Heart left ventricle (tissue), 13 donors: ENCODE data around the gene MASTL.

Experiments used
- POLR2A ChIP-seq, 2 donors: fragments of 450-650 bp; IDR thresholded peaks; one replicate each; pipeline ENCODE4 v1.6.1; 2017; ENCODE audit warnings: antibody characterized with exemption in 2 of 2, mild to moderate bottlenecking in 2 of 2, moderate library complexity in 2 of 2
- TF ChIP-seq, protein P1 (sequence below), 12 donors: fragments of 200-600 bp; sonication (generic) in 4 of 12; IDR thresholded peaks; one replicate each; pipeline versions ENCODE4 v1.5.0 to v1.8.0; 2018 to 2022; ENCODE audit warnings: antibody characterized with exemption in 12 of 12, mild to moderate bottlenecking in 5 of 12
- donor health status: ischemic (EF 13 %, LVEDD 7.1; RV severe dilation, severe dysfunction).
- donor health status: DM: no; HTN: yes; CAD: no.
- donor health status: DM: no; HTN: no; CAD: no.
- donor health status: ischemic (EF 25% LVEDD 6.9; RV normal size, moderate dysfunction).
- donor health status: ischemic (EF 25% LVEDD 5.7; RV mildly dilated, moderate dysfunction).
- donor health status: ischemic (EF 35%, LVEDD 5.7; RV mildly dilated, moderate dysfunction).
- donor health status: nonischemic (EF 11% LVEDD 7.7; RV severe dilation, severe dysfunction).
- donor health status: DM: yes; HTN: yes; CAD: no.
- donor health status: PGD.
- donor health status: ischemic (EF 29% LVEDD 5.4; RV normal size, mild dysfunction).
- donor health status: nonischemic (EF 23%, LVEDD 6.1; RV moderate dilation, normal function).

DNA sequence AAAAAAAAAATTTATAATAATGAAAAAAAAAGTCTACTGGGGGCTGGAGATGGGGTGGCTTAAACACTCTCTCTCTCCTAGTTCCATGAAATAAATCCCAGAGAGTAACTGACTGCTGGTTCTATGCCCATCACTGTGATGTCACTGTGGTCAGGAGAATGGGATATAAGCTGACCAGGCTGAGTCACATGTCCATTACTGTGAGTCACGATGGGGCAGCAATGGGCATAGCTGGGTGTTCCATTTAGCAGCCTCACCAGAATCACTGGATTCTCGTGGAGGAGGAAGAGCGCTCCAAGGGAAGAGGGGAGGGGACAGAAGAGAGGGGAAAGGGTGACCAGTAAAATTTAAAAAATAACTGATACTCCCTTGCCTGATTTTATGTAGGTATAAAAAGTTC lies 37.1 kb downstream of the MASTL start:
- TF ChIP-seq POLR2A (IDR thresholded peaks at IDR 0.05), result no peak
- TF ChIP-seq, protein P1, sequence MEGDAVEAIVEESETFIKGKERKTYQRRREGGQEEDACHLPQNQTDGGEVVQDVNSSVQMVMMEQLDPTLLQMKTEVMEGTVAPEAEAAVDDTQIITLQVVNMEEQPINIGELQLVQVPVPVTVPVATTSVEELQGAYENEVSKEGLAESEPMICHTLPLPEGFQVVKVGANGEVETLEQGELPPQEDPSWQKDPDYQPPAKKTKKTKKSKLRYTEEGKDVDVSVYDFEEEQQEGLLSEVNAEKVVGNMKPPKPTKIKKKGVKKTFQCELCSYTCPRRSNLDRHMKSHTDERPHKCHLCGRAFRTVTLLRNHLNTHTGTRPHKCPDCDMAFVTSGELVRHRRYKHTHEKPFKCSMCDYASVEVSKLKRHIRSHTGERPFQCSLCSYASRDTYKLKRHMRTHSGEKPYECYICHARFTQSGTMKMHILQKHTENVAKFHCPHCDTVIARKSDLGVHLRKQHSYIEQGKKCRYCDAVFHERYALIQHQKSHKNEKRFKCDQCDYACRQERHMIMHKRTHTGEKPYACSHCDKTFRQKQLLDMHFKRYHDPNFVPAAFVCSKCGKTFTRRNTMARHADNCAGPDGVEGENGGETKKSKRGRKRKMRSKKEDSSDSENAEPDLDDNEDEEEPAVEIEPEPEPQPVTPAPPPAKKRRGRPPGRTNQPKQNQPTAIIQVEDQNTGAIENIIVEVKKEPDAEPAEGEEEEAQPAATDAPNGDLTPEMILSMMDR (IDR thresholded peaks at IDR 0.05), result no peak
